ENCODE results near the gene PCMTD2.

PCMTD2 gene

DNA sequence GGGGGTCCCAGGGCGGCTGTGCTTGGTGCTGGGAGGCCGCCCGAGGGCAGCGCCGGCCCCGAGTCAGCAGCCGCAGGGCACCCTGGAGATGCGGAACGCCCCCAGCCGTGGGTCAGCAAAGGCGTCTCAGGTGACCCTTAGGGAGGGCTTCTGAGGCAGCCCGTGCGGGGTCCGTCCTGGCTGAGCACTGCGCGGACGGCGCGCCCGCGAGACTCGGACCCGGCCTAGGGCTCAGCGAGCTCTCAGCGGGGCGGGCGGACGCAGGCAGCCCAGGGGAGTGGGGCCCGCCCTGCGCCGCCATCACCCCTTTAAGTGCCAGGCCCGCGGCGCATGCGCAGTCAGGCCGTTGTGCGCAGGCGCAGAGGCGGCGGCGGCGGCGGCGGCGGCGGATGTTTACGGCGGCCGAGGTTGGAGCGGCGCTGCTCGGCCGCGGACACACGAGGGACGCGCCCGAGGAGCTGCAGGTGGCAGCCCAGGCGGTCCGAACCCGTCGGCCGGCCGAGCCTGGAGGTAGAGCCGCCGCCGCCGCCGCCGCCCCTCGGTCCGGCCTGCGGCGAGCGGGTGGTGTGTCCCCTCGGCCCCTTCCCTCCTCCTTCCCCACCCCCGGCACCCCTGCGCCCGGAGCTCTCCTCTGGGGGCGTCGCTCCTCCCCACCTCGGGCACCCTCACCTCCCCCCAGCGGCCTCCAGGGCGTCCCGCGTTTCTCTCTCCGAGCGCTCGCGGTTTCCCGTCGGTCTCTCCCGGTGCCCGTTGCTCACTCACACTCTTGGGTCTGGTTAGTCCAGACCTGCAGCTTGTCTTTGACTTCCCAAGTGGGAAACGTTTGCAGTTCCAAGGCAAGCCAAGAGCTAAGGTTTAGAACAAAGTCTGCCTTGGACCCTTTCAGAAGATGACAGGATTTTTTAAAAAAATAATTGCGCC lies at the start of gene PCMTD2:
Gene PCMTD2 (plus strand): TSS at position 388 of the 921 bp plus-strand sequence. CDS start 4,218 bp downstream, outside the sequence.
- DNase-seq (ENCODE audit: low read depth, low spot score): peak; percentile 93

DNA sequence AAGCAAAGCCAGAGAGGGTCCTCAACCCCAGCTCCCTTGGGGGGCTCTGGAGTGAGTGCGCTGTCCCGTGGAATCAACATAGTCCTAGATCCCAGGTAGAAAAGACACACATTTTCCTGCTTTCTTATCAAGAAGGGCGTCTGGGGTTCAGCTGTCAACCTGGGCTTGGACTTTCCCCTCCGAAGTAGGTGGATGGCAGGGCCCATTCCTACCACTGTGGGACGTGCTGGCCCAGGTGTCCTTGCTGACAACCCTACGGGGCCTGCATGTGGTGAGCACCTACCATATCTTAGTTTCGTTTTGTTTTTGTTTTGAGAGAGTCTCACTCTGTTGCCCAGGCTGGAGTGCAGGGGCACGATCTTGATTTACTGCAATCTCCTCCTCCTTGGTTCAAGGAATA lies 48.9 kb upstream of the PCMTD2 start:
- DNase-seq (ENCODE audit: low read depth, low spot score): no peak

DNA sequence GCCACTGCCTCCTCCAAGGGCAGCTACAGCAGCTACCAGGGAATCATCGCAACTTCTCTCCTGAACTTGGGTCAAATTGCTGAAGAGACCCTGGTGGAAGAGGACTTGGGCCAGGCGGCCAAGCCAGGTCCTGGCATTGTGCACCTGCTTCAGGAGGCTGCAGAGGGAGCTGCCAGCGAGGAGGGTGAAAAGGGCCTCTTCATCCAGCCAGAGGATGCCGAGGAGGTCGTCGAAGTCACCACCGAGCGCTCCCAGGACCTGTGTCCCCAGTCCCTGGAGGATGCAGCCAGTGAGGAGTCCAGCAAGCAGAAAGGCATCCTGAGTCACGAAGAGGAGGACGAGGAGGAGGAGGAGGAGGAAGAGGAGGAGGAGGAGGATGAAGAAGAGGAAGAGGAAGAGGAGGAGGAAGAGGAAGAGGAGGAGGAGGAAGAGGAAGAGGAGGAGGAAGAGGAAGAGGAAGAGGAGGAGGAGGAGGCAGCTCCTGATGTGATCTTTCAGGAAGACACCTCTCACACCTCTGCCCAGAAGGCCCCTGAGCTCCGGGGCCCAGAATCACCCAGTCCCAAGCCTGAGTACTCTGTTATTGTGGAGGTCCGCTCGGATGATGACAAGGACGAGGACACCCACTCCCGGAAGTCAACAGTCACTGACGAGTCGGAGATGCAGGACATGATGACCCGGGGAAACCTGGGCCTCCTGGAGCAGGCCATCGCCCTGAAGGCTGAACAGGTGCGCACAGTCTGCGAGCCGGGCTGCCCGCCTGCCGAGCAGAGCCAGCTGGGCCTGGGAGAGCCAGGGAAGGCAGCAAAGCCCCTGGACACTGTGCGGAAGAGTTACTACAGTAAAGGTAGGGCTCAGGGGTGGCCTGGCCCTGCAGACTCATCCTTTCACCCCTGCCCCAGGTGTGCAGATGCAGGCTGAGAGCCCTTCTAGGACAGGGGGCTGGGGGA lies 47.6 kb upstream of the PCMTD2 start:
- no peak for DNase-seq (ENCODE audit: low read depth, low spot score)

DNA sequence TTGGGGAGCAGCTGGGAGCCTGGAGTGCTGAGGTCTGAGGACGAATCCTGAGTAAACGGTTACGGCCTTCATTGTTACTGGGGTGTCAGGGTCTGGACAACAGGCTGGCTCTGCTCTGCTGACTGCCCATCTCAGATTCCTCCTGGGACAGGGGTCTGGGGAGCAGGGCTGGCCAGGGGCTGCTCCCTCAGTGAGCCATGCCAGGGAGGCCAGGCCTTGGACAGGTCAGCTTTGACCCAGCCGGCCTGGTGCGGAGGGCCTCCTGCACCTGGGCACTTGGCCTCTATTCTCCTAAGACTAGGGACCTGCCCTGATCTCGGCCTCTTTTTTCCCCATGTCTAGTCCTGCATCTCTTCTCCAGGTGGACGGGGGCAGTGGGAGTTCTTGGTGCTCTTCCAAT lies 46.4 kb upstream of the PCMTD2 start:
- no peak for DNase-seq (ENCODE audit: low read depth, low spot score)

DNA sequence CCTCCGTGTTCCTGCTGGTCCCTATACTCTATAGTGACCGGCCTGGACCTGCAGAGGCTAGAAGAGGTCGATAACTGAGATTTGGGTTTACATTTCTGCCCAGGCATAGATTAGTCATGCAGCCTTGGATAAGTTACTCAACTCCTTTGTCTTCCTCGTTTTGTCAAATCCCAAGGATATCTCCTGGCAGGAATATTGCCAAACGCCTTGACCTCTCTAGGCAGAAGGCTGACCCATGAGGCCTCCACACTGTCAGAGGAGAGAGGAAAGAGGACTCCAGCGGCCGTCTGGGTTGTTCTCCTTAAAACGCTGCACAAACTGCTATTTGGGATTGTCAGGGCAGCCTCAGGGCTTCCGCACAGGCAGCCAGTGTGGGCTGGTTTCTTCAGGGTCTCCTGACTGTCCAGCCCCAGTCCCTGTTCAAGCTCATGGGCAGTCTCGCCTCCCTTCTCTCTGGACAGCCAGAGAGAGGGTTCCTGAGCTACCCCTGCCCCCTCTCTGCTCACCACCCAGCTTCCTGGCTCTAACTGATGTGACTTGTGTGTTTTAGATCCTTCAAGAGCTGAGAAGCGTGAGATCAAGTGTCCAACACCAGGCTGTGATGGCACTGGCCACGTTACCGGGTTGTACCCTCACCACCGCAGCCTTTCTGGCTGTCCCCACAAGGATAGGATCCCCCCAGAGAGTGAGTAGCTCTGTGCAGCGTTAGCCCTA lies 44.7 kb upstream of the PCMTD2 start:
- DNase-seq (ENCODE audit: low read depth, low spot score): no peak

DNA sequence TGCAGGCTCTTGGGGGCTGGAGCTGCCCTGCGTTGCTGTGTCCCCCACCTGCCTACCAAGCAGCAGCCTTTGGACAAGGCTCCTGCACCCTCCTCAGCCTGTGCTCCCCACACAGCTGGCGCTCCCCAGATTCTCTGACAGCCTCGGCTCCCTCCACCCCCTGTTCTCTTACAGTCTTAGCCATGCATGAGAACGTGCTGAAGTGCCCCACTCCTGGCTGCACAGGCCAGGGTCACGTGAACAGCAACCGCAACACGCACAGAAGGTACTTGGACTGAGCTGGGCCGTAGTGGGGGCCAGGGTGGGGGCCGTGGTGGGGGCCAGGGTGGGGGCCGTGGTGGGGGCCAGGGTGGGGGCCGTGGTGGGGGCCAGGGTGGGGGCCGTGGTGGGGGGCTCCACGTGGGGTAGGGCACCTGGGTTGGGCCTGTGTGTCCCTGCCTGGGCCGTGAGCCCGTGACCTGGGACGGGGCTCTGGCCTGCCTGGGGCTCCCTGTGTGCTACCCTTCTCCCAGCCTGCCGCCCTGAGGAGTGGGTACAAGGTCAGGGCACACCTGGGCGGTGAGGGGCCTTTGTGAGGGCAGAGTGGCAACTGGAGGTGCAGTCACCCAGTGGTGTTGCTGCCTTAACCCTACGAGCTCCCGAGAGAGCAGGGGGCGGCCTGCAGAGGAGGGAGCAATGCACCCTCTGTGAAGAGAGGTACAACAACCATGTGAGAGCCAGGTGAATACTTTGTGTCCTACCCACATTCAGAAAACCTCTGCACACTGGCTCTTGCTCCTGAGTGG lies 43.5 kb upstream of the PCMTD2 start:
- DNase-seq (ENCODE audit: low read depth, low spot score): no peak

DNA sequence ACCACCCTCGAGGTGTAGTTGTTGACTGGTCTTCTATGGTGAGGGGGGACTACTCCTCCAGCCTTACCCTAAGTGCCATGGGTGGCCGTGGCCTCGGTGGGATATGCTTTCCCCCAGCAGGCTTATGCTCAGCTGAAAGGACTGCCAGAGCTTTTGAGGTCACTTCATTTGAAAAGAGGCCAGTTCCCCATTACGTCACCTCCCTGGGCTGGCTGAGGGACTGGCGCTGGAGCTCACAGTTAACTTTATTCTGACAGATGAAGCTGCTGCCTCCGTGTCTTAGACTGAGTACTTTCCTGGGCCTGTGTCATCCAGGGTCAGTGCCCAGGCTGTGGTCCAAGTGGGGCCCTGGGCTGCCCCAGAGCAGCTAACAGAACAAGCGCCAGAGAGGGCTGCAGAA lies 42.8 kb upstream of the PCMTD2 start:
- no peak for DNase-seq (ENCODE audit: low read depth, low spot score)

DNA sequence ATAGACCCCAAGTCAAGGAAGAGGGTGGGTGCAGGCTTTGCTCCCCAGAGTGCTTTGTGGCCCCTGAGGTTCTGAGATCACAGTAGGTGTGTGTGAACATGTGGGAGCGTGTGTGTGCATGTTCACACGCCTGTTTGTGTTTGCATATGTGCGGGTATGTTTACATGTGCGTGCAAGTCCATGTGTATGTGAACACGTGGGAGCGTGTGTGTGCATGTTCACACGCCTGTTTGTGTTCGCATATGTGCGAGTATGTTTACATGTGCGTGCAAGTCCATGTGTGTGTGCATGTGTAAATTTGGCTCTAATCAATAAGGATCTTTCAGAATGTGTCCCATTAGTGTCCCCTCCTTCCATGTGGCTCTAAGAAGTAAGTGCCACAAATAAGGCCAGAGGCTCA lies 41.4 kb upstream of the PCMTD2 start:
- DNase-seq (ENCODE audit: low read depth, low spot score): no peak

DNA sequence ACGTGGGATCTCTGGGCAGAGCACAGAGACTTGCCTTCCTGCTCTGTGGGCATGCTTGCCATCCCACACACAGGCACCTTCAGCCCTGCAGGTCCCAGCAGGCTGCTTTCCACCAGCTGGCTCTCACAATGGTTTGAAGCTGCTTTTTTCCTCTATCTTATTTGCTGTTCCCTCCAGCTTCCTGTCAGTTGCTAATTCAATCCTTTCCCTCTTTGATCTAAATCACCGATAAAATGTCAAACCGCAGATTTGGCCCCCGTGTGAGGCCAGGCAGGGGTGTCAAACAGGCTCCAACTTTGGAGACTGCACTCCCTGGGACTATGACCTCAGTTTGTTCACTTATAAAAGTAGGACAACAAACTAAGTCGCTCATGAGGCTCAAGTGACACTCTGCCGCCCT lies 40.6 kb upstream of the PCMTD2 start:
- DNase-seq (ENCODE audit: low read depth, low spot score): no peak

DNA sequence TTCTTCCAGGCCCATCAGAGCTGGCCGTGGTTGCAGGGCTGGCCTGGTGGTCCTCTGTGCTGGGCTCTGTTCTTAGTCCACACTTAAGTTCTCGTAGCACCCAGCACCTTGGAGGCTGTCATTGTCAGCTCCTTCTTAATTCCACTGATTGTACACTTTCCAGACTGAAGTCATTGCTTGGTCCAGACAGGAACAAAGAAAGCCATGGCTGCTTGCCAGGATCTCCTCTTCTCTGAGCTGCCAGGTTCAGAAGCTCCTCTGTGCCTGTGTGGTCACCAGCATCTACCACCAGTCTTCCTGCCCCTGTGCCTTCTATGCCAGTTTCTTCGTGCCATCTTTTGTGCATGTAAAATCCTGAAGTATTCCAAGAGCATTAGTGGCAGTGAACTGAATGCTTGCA lies 39.5 kb upstream of the PCMTD2 start:
- no peak for DNase-seq (ENCODE audit: low read depth, low spot score)

DNA sequence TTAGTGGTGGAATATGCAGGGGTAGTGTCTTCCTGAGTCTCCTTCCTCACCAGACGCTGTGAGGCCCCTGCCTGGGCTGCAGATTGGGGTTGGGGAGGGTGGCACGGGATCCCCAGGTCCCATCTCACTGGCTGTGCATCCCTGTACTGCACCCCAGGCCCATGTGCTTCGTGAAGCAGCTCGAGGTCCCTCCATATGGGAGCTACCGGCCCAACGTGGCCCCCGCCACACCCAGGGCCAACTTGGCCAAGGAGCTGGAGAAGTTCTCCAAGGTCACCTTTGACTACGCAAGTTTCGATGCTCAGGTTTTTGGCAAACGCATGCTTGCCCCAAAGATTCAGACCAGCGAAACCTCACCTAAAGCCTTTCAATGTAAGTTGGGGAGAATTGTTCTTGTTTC lies 38.6 kb upstream of the PCMTD2 start:
- DNase-seq (ENCODE audit: low read depth, low spot score): no peak

DNA sequence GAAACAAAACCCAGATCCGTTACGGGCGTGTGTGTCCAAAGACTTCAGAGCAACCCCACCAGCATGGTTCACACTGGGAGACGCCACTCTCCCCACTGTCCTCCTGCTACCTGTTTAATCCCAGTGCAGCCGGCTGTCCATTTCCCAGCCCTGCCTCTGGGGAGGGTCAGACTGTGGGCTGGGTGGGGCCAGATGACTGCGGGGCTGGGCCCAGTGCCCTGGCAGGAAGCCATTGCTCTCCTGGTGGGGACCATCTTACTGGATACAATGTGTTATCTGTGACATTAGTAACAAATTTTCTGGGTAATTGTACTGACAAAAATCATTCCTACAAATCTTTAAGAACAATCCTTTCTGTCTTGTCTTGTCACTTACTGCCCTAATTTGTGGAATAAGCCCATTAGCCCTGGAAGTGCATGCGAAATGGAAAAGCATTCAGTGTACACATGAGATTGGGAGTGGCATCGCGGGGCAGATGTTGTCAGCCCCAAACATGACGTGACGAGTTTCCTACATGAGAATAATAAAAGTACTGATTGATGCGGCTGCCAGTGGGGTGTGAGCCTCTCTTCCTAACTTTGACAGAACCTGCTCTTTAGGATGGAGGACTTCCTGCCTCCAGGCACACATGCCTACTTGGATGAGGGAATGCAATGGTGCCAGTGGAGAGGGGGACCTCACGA lies 37.9 kb upstream of the PCMTD2 start:
- no peak for DNase-seq (ENCODE audit: low read depth, low spot score)

DNA sequence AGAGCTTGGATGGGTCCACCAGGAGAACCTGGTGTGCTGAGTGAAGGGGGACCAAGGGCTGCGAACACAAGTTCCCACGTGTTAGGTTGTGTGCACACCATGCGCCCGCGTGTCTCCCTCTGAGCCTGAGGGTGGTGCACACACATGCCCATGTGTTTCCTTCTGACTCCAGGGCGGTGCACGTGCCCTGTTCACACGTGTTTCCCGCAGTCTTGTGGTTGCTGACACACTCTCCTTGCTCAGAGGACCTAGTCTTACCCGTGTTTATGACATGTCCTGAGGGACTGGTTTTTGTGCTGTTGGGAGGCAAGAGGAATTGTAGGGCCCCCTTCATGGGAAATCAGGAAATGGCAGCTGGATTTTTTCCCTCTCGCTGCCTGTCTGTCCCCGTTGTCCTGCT lies 36.3 kb upstream of the PCMTD2 start:
- no peak for DNase-seq (ENCODE audit: low read depth, low spot score)

DNA sequence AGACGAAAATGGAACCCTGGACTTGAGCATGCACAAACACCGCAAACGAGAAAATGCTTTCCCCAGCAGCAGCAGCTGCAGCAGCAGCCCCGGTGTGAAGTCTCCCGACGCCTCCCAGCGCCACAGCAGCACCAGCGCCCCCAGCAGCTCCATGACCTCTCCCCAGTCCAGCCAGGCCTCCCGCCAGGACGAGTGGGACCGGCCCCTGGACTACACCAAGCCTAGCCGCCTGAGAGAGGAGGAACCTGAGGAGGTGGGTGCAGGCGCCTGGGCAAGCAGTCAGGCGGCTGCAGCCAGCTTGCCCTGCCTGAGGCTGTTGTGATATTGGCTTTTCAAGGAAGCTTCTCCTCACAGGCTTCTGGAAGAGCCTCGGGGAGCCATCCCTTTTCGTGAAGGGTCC lies 35.8 kb upstream of the PCMTD2 start:
- peak; percentile 60 for DNase-seq (ENCODE audit: low read depth, low spot score)

DNA sequence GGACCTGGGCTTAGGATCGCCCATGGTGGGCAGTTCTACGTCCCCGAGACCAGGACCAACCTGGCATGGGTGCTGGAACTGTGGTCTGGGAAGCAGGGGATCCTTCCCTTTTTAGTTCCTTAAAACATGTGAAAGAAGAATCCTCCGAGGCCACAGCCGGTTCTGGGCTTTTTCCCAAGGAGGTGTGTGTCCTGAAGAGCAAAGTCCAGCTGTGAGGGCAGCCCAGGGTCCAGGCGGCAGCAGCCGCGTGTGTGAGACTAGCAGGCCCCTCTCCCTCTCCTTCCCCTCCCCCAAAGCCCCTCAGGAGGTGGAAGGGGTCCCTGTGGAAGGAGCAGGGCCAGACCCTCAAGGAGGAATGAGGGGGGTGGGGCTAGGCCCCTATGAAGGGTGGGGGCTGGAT lies 35.1 kb upstream of the PCMTD2 start:
- no peak for DNase-seq (ENCODE audit: low read depth, low spot score)

DNA sequence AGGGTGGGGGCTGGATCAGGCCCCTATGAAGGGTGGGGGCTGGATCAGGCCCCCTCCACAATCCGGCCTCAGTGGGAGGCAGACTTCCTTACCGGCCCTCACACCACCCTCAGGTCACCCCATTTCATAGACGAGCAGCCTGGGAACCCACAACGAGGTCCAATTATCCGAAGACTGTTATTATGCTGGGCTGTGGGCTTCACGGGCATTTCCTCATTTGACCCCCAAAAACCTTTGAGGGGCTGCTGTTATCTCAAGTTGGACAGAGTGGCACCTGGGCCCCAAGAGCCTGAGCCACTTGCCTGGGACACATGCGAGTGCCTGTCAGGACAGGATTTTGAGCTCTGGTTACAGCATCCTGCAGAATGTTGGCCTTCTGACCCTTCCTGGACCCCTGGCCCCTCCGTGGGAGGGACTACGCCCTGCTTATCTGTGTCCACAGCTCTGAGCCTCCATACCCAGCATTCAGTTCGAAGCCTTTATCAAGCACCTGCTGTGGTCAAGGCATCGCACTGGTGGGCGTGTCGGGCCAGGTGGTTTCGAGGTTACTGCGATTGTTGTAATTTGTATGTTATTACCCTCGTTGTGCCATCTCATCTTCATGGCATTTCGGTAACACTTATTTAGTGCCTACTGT lies 34.5 kb upstream of the PCMTD2 start:
- DNase-seq (ENCODE audit: low read depth, low spot score): no peak

DNA sequence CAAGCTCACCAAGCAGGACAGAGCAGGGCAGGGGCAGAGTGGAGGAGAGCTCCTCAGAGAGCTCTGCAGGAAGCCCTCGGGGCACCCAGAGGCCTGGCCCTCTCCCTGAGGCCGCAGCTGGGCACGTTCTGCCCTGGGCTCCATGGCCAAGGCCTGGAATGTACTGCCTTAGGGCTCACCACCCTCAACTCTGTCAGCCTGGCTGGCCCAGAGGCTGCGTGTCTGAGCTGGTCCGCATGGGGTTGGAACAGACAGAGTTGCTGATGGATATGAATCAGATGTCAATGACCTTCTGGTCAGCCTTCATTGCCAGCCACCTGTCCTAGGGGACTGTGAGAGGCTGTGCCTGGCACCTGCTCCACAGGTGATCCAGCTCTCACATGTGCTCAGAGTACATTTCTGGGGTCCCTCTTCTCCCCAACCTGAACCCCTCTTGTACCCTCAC lies 33.2 kb upstream of the PCMTD2 start:
- DNase-seq (ENCODE audit: low read depth, low spot score): peak; percentile 33

DNA sequence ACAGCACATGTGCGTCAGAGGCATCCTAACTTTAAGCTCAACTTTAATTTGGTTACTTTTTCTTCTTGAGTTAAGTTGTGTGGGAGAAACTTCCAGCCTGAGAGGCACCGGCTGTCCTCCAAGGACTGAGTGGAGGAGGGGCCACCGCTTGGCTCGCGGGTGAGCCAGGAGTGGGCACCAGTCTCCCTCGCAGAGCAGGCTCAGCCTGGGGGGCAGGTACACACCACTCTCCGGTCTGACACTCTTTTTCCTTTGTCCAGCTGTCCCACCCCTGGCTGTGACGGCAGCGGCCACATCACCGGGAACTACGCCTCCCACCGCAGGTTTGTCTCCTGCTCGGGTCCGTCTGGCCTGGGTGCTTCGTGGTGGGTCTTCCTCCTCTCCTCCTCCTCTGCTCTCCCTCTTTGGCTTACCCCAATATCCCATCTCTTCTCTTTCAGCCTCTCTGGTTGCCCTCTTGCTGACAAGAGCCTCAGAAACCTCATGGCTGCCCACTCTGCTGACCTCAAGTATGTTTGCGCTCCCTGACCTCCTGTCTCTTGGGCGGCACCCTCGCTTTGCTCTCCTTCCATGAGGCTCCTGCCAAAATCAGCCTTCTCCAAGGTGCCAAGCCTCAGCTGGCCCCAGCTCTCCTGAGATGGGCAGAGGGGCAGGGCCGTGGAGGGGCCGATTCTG lies 32.6 kb upstream of the PCMTD2 start:
- DNase-seq (ENCODE audit: low read depth, low spot score): no peak

DNA sequence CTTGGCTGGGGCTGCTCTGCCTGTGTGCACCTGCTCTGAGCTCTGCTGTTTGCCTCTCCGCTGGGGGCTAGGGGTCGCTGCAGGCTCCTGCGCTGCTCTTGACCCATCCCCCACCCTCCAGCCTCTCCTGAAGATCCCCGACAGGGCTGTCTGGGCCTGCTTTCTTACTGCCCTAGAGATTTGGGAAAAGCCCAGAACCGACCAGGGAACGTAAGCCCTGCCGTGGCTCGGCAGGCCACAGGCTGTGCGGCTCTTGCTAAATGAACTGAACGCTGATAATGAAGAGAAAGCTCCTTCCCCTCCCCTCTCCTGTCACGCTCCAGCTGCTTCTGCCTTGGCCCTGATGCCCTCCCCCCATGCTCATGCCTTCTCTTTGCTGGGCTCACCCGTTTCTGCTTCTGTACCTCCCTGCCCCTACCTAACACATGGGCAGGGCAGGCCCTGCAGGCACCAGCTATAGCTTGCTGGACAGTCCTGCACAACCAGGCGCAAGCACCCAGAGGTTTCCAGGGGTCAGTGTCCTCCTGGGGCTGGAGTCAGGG lies 32.0 kb upstream of the PCMTD2 start:
- peak; percentile 89 for DNase-seq (ENCODE audit: low read depth, low spot score)
